Stimulated activated CD8-positive, alpha-beta memory T cell treated with anti-CD3 and anti-CD28 coated beads, Interleukin-12 subunit alpha, Interleukin-12 subunit beta, amount 100 ng/mL, for 4 hours (primary cell): ENCODE data around the gene RNU4-1.
"Not testable (repeated sequence)": the region's sequence is repeated elsewhere in the genome, so short reads cannot be mapped to it uniquely, and the experiment has no call there.

Source experiments
- DNase-seq: peaks from one replicate; pipeline ENCODE4 v3.0.0-alpha.2; 2020; ENCODE audit warnings: low read depth

The RNU4-1 gene

DNA sequence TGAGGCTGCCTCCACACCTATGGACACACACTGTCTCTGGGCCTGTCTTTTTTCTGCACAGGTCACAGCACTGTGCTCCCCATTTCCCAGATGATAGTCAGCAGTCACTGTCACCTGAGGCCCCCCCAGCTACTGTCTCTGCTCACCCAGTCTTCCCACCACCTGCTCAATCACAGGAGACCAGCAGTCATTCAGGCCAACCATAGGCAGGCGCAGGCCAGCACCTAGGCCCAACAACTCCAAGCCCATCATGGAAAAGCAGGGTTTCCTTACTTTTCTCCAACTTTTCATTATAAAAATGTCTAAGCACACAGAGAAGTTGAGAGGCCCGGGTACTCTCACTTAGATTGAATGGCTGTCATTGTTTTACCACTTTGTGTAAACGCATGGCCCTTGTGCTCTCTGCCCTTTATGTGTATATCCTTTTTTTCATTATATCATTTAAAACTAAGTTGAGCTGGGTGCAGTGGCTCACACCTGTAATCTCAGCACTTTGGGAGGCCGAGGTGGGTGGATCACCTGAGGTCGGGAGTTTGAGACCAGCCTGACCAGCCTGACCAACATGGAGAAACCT lies 34.6 kb downstream of the RNU4-1 start:
- DNase-seq = no peak

DNA sequence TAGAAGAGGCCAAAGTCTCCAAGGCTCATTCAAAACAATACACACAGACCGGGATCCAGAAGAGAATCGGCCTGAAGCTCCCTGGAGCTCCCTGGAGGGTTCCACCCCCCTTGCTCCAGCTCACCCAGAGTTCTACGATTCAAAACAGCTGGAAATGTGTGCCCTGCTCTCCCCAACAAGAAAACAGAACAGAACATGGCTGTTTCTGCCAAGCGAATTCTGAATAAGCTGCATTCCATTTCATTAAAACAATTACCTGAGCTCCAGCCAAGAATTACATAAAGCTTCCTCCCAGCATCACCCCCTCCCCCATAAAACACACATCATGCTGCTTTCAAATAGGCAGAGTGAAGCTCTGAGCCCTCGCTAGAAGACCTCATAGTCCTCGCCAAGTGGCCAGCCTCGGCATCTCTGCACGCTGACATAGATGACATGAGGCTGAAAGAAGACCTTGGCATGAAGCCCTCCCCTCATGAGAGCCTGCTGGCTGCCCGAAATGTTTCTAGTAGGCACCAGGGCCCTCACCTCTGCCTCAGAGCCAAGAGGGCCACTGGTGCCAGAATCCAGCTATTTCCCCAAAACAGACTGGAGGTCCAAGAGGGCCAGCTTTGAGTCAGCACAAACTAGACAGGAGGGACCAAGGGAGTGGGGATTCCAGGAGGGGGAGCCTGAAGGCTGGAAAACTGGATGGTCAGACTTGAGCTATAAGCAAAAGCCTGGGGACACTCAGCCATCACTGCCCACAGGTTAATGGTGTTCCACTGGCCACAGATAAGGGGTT lies 35.8 kb downstream of the RNU4-1 start:
- no peak for DNase-seq

DNA sequence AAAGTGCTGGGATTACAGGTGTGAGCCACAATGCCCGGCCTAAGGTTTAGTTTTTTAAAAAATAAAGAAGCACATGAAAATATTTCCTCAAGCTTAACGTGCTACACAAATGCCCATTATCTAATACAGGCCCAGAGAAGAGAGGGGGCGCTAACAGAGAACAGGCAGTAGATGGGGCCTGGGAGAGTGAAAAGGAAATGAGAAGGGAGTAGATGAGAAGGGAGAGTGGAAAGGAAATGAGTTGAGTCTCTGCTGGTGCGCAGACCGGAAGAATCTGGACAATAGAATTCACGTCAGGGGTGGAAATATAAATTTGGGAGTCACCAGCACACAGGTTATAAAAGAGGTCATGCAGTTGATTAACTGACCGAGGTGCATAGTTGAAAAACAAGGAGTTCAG lies 38.2 kb downstream of the RNU4-1 start:
- no peak for DNase-seq

DNA sequence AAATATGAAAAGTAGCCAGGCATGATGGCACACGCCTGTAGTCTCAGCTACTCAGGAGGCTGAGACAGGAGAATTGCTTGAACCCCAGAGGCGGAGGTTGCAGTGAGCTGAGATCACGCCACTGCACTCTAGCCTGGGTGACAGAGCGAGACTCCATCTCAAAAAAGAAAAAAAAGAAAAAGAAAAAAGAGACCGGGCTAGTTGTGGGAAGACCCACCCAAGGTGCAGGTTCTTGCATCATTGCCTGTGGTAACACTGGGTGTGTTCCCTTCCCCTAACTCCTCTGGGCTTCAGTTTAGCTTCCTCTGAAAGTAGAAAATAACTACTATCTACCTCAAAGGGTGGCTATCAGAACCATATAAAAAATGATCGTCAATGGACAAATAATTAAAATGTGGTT lies 39.7 kb downstream of the RNU4-1 start:
- DNase-seq = not testable (repeated sequence)

DNA sequence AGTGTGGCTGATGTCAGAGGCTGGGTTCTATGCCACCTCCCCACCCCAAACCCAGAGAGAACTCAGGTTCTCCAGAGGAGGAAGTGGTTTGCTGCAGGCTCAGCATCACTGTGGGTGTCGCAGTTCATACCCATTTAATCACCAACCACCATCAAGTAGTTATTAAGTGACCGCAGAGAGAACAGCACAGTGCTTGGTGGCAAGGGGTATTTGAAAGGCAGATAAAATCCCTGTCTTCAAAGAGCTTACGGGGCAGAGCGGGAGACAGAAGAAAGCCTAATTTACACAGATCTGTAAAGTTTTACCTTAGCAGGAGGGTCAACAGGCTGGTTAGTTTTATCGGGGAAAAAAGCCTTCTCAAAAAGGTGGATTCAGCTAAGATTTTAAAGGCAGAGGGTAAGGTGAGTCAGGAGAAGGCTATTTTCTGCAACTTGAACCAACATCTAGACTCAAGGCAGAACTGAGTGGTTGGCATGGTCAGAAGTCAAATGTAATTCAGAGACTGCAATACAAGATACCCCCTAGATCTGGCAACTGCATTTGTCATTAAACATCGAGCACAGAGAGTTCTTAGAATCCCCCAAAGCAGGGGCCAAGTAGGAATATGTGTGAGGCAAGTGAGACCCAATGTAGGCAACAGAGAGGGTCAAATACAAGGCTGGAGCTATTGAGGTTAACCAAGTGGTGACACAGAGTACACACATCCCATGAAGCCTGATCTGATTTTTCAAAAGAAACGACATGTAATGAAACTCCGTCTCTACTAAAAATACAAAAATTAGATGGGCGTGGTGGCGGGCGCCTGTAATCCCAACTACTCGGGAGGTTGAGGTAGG lies 40.7 kb downstream of the RNU4-1 start:
- peak; percentile 64 for DNase-seq

DNA sequence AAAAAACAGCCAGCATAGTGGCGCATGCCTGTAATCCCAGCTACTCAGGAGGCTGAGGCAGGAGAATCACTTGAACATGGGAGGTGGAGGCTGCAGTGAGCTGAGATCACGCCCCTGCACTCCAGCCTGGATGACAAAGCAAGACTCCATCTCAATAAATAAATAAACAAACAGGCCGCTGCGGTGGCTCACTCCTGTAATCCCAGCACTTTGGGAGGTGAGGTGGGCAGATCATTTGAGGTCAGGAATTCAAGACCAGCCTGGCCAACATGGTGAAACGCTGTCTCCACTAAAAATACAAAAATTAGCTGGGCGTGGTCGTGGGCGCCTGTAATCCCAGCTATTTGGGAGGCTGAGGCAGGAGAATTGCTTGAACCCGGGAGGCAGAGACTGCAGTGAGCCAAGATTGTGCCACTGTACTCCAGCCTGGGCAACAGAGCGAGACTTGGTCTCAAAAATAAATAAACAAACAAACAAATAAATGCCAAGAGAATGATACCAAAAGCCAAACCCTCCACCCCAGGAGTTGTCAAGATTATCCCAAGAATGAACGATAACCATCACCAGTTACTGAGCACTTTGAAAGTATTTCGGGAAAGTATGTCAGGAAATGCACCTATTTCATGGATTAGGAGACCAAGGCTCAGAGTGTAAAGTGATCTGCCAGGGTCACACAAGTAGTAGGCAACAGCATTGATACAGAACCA lies 41.5 kb downstream of the RNU4-1 start:
- not testable (repeated sequence) for DNase-seq

- DNase-seq = no peak
Observed at GRCh38 chr12:120249875-120250795, 42.9 kb downstream of the RNU4-1 start.

DNA sequence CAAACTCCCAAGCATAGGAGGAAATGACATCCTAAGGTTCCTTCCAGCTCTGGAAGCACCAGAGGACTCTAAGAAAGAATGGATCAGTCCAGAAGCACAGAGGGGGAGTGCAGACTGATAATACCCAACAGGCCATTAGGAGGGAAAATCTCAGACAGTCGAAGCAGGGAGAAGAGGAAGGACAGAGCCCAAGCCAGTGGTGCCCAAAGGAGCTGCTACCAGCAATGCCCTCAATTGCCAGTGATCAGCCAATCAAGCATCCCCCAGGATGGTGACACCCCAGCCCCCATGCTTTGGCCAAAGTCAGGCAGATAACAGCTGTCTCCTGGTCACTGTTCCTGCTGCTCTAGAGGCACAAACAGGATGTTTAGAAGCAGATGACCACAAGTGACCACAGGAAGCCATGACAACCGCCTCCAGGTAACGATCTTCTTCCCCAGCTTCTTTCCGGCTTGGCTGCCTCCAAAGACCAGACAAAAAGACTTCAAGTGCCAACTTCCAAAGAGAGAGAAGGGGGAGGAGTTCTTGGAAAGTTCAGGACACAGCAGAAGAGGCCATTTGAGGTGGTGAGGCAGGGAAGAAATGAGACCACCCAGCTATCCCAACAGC lies 43.7 kb downstream of the RNU4-1 start:
- DNase-seq = no peak

- DNase-seq = no peak
Observed at GRCh38 chr12:120247621-120248030, 45.4 kb downstream of the RNU4-1 start.

DNA sequence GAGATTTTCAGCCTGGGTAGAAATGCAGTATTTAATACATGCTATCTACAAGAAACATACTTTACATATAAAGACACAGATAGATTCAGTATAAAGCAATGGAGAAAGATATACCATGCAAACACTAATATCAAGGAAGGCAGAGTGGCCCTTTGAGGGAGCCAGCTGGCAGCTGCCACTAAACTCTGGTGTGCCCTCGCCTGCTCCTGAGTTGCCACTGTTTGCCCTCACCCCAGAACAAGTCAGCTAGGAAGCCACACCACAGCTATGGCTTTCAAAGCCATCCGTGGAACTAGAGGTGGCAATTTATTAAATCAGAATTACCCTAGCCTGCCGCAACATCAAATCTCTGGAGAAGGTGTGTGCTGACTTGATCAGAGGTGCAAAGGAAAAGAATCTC lies 45.9 kb downstream of the RNU4-1 start:
- no peak for DNase-seq

GRCh38 chr12:120246705-120247104 lies 46.3 kb downstream of the RNU4-1 start:
- DNase-seq = not testable (repeated sequence)
